Stimulated activated memory B cell treated with anti-CD40 and anti-IgM and Interleukin-4, amounts not matched to agents 10 μg/mL and 1 μg/mL and 100 μg/mL, for 72 hours (primary cell): ENCODE data around the gene ISM2.
"Not testable (repeated sequence)": the region's sequence is repeated elsewhere in the genome, so short reads cannot be mapped to it uniquely, and the experiment has no call there.

Source experiments
- ATAC-seq: fragments of 150-1000 bp; cut with Tn5 transposase; 2 replicates; pipeline ENCODE4 v1.10.0; 2021
- H3K27ac Mint-ChIP-seq: one replicate; pipeline ENCODE4 v1.8.0; 2022; ENCODE audit warnings: mild to moderate bottlenecking, mixed read lengths
- H3K27me3 Mint-ChIP-seq: one replicate; pipeline ENCODE4 v1.8.0; 2022; ENCODE audit warnings: mixed read lengths
- H3K36me3 Mint-ChIP-seq: one replicate; pipeline ENCODE4 v1.8.0; 2022; ENCODE audit warnings: mixed read lengths
- H3K4me1 Mint-ChIP-seq: one replicate; pipeline ENCODE4 v1.8.0; 2022; ENCODE audit warnings: mixed read lengths
- H3K4me3 Mint-ChIP-seq: one replicate; pipeline ENCODE4 v1.8.0; 2022; ENCODE audit warnings: mild to moderate bottlenecking, moderate library complexity, mixed read lengths
- H3K9me3 Mint-ChIP-seq: one replicate; pipeline ENCODE4 v1.8.0; 2022; ENCODE audit warnings: mixed read lengths

ISM2 gene

DNA sequence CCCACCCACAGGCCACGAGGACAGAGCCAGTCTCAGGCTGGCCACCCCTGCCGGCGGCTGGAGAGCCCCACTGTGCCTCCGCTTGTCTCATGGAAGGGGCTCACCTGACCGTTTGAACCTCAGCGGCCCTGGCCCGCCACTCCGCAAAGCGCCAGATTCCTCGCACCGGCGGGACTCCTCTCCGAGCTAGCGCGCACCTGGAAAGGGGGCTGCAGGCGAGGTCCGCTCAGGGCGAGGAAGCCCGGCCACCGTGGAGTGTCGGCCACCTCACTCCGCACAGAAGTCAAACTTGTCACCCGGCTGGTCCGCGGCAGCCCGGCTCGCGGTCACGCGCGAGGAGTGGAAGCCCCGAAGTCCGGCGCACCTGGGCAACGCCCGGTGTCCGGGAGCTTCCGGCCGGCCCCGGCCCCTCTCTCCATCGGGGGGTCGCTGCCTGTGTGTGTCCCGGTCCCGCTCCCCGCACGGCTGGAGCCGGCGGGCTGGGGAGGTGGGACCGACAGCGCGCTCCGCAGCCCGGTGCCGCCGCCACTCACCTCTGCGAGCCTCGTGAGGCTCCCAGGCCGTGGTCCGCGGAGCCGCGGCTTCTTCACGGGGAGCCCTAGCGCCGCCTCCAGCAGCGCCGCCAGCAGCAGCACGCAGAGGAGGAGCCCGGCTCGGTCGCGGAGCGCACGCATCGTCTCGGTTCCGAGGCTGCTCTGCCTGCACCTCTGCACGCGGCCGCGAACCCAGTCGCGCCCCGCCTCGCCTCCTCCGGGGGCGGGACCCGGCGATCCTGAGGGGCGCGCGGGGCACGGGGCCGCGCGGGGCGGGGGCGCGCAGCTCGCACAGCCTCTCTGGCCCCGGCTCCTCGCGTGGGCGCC is at the start of gene ISM2:
Gene ISM2 (minus strand): TSS at position 697 of the 860 bp plus-strand sequence. CDS start 23 bp downstream, at position 674.
- no peaks in the 10 kb centered on the region for H3K36me3 Mint-ChIP-seq
- H3K4me3 Mint-ChIP-seq, result peak within 1 kb of the TSS; percentile 68
- H3K9me3 Mint-ChIP-seq, result peaks cover 3% of the 10 kb centered on the region
- peaks cover 26% of the 10 kb centered on the region for H3K4me1 Mint-ChIP-seq
- H3K27ac Mint-ChIP-seq, result no peak within 1 kb of the TSS
- peaks cover 44% of the 10 kb centered on the region for H3K27me3 Mint-ChIP-seq
- ATAC-seq, result peak; percentile 78

DNA sequence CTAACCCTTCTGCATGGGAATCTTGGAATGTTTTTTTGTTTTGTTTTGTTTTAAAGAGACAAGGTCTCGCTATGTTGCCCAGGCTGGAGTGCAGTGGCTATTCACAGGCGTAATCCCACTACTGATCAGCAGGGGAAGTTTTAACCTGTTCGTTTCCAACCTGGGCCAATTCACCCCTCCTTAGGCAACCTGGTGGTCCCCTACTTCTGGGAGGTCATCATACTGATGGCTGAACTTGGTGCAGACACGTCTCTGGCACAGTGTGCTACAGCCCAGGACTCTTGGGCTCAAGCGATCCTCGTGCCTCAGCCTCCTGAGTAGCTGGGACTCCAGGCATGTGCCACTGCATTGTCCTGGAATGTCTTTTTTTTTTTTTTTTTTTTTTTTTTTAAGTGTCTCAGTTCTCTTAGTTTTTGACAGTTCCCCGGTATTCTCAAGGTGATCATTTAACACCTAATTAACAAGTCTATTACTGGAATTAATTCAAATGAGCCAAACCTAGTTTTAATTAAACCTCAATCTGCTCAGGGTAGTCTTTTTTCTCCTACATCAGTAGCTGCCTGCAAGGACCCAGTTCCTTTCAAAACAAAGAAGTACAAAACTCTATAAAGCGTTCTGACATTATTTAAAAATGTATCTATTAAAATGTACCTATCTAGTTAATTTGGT is 49.0 kb upstream of the ISM2 start:
- no peak for ATAC-seq
- peaks cover 11% of the 10 kb centered on the region for H3K4me1 Mint-ChIP-seq
- no peak overlapping the region for H3K4me3 Mint-ChIP-seq
- no peak overlapping the region for H3K27ac Mint-ChIP-seq
- no peaks in the 10 kb centered on the region for H3K27me3 Mint-ChIP-seq
- no peaks in the 10 kb centered on the region for H3K9me3 Mint-ChIP-seq
- peaks cover 35% of the 10 kb centered on the region for H3K36me3 Mint-ChIP-seq

DNA sequence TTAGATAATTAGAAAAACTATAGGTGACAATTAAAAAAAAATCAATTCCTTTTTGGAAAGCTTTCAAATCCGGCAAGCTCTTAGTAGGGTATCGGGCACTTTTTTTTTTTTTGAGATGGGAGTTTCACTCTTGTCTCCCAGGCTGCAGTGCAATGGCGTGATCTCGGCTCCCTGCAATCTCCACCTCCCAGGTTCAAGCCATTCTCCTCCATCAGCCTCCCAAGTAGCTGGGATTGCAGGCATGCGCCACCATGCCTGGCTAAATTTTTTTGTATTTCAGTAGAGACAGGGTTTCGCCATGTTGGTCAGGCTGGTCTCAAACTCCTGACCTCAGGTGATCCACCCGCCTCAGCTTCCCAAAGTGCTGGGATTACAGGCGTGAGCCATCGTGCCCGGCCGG is 46.6 kb upstream of the ISM2 start:
- H3K27me3 Mint-ChIP-seq, H3K9me3 Mint-ChIP-seq, H3K4me3 Mint-ChIP-seq, ATAC-seq: not testable (repeated sequence)
- Mint-ChIP-seq H3K36me3 (peaks cover 30% of the 10 kb centered on the region), H3K27ac (peak overlapping the region; percentile 51), H3K4me1 (peaks cover 24% of the 10 kb centered on the region)

DNA sequence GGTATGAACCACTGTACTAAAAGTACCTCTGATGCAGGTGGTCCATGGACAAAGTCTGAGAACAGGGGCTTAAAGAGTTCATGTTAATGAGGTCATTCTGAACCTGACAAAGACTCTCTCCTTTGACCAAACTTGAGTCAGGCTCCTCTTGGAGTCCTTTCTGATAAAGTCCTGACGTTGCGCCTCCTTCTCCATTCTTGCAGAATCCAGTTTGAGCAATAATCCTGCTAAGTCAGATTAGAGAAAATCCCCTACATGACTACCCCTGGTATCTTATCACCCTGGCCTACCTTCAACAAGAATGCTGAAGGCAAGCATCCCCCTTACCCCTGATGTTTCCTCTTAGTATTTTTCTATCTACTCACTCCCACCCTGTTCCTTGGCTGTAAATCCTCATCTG is 46.0 kb upstream of the ISM2 start:
- Mint-ChIP-seq H3K4me3 (no peak overlapping the region), H3K27me3 (no peaks in the 10 kb centered on the region), H3K36me3 (peaks cover 29% of the 10 kb centered on the region), H3K9me3 (no peaks in the 10 kb centered on the region), H3K4me1 (peaks cover 24% of the 10 kb centered on the region), H3K27ac (peak overlapping the region; percentile 51)
- ATAC-seq, result no peak

DNA sequence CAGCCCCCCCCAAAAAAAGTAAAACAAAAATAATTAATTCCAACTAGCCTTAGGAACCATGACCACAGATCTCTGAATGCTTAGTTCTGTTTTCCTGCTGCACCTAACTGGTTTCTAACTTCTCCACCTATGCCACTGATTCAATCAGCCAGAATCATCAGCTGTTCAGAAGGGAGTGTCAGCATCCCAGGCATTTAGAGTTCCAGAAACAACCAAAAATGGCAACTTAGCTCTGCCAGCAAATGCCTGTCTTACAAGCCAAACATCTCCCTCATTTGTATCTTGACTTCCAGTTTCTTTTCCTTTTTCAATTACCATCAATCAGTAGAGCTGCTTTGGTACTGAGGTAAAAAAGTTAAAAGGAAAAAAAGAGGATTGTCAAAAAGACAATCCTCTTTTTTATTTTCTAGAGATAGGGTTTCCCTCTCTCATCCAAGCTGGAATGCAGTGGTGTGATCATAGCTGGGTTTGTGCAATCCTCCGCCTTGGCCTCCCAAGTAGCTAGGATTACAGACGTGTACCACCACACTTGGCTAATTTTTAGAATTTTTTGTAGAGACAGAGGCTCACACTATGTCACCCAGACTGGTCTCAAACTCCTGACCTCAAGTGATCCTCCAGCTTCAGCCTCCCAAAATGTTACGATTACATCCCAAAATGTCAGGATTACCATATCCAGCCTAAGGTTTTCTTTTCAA is 45.2 kb upstream of the ISM2 start:
- H3K4me1 Mint-ChIP-seq, result peaks cover 24% of the 10 kb centered on the region
- no peak overlapping the region for H3K4me3 Mint-ChIP-seq
- no peaks in the 10 kb centered on the region for H3K9me3 Mint-ChIP-seq
- peaks cover 29% of the 10 kb centered on the region for H3K36me3 Mint-ChIP-seq
- ATAC-seq, result no peak
- H3K27me3 Mint-ChIP-seq, result no peaks in the 10 kb centered on the region
- H3K27ac Mint-ChIP-seq, result no peak overlapping the region

DNA sequence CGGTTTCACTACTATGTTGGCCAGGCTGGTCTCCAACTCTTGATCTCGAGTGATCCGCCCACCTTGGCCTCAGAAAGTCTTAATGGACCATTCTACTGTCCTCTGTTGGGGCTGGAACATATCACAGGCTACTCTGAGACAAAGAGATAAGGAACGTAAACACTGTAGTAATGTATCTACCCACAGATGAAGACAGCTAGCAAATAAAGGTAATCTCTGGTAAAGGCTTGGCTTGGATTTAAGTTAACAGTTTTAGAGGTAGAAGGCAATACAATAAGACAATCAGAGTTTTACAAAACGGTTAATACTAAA is 44.6 kb upstream of the ISM2 start:
- no peaks in the 10 kb centered on the region for H3K9me3 Mint-ChIP-seq
- peaks cover 24% of the 10 kb centered on the region for H3K4me1 Mint-ChIP-seq
- peak overlapping the region; percentile 78 for H3K27ac Mint-ChIP-seq
- H3K27me3 Mint-ChIP-seq, result no peaks in the 10 kb centered on the region
- no peak for ATAC-seq
- no peak overlapping the region for H3K4me3 Mint-ChIP-seq
- peaks cover 24% of the 10 kb centered on the region for H3K36me3 Mint-ChIP-seq

DNA sequence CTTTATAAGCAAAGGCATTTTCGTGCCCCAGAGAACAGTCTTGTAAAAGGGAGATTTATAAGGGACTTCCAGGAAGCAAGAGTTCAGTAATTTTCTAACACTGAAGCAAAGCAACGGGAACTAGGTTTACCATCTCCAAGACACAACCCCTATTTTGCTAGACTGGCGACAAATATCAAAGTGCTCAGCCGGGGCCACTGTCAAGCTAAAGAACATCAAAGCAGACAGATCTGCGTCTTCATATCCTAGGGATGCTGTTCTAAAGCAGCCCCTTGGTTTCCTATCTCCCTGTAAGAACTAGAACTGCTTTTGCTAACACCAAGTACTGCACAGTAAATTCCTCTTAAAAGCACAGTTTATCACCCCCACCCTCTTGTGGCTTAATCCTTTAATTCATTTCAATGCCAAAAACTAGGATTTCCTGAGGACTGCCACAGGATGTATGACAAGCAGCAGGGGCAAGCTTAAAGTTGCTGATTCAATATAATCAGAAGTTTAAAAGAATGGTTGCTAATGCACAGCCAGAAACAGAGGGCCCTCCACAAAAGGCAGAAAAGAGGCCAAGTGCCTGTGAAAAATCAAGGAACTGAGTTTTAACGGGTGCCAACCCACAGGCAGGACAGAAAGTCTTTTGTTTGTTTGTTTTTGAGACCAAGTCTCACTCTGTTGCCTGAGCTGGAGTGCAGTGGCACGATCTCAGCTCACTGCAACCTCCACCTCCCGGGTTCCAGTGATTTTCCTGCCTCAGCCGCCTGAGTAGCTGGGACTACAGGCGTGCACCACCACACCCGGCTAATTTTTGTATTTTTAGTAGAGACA is 44.0 kb upstream of the ISM2 start:
- H3K27ac Mint-ChIP-seq, result peak overlapping the region; percentile 78
- ATAC-seq, result peak; percentile 36
- H3K4me1 Mint-ChIP-seq, result peaks cover 24% of the 10 kb centered on the region
- peaks cover 29% of the 10 kb centered on the region for H3K36me3 Mint-ChIP-seq
- H3K27me3 Mint-ChIP-seq, result no peaks in the 10 kb centered on the region
- no peaks in the 10 kb centered on the region for H3K9me3 Mint-ChIP-seq
- no peak overlapping the region for H3K4me3 Mint-ChIP-seq

DNA sequence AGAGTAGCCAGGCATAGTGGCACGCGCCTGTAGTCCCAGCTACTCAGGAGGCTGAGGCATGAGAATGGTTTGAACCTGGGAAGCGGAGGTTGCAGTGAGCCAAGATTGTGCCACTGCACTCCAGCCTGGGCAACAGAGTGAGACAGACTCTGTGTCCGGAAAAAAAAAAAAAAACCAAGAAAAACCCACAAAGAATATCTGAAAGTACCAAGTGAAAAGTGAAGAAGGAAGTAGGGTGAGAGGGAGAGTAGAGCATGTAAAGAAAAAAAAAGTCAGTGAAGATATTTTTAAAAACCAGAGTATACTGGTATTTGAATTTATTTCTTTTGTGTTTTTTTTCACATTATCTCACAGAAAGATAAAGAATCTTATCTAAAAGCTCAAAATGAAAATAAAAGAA is 43.3 kb upstream of the ISM2 start:
- Mint-ChIP-seq H3K36me3 (peaks cover 30% of the 10 kb centered on the region), H3K27ac (peak overlapping the region; percentile 78), H3K9me3 (no peaks in the 10 kb centered on the region), H3K27me3 (no peaks in the 10 kb centered on the region), H3K4me1 (peaks cover 24% of the 10 kb centered on the region), H3K4me3 (peak overlapping the region; percentile 67)
- ATAC-seq, result peak; percentile 82

DNA sequence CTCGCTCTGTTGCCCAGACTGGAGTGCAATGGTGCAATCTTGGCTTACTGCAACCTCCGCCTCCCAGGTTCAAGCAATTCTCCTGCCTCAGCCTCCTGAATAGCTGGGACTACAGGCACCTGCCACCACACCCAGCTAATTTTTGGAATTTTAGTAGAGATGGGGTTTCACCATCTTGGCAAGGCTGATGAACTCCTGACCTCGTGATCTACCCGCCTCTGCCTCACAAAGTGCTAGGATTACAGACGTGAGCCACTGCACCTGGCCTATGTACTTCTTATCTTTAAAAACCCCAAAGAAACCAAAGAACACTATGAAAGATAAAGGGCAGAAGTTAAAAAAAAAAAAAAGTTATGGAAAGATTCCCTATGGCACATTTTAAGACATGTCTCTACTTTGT is 38.3 kb upstream of the ISM2 start:
- not testable (repeated sequence) for H3K9me3 Mint-ChIP-seq, H3K27ac Mint-ChIP-seq, H3K27me3 Mint-ChIP-seq, H3K4me3 Mint-ChIP-seq, H3K4me1 Mint-ChIP-seq, ATAC-seq
- H3K36me3 Mint-ChIP-seq, result peaks cover 37% of the 10 kb centered on the region

DNA sequence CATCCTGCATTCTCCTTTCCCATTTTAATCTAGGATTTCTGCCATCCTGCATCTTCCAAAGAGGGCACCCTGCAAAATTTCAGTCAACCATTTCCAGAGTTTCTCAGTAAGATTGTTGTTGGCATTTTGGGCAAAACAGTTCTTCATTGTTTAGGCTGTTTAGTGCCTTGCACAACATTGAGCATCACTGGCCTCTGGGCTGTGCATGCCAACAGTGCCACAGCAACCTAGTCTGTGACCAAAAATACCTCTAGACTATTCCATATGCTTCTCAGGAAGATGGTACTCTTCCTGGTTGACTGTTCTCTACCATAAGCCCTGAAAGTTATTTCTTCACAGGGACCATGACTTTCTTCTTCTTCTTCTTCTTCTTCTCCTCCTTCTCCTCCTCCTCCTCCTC is 32.5 kb upstream of the ISM2 start:
- Mint-ChIP-seq H3K27me3 (no peaks in the 10 kb centered on the region), H3K4me1 (no peaks in the 10 kb centered on the region), H3K9me3 (no peaks in the 10 kb centered on the region), H3K4me3 (no peak overlapping the region), H3K27ac (no peak overlapping the region), H3K36me3 (peaks cover 43% of the 10 kb centered on the region)
- ATAC-seq, result no peak

DNA sequence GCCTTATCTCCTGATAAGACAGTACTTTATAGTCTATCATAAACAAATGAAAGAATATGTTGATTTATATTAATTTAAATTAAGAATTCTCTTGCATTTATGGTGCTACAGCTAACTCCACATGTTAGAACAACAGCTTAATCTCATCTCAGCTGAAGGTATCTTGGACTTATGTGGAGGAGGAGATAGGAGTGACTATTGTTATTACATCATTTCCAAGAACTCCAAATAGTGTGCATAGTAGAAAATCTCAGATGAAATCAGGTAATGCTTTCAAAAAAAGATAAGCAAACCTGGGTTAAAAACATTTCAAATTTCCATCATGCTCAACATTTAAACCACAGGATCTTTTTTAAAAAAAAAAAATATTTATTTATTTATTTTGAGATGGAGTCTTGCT is 31.3 kb upstream of the ISM2 start:
- H3K27me3 Mint-ChIP-seq, result no peaks in the 10 kb centered on the region
- no peak overlapping the region for H3K4me3 Mint-ChIP-seq
- H3K4me1 Mint-ChIP-seq, result no peaks in the 10 kb centered on the region
- no peaks in the 10 kb centered on the region for H3K9me3 Mint-ChIP-seq
- H3K36me3 Mint-ChIP-seq, result peaks cover 32% of the 10 kb centered on the region
- H3K27ac Mint-ChIP-seq, result no peak overlapping the region
- ATAC-seq, result no peak

DNA sequence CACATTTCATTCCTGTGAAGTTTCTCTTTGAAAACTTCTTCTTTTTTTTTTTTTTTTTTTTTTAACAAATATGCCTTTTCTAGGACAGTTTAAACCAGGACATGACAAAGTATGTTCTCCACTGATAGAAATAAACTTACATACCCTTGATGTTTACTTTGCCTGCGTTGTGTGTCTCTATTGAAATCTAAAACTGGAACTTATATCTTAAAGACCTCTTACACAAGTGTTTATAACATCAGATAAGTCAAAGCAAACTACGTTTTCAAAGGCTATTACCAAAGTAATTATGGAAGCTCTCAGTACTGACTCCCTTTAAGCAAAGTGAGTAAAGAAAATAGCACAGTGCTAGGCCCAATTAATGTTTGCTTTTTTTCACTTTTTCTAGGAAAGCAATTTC is 30.6 kb upstream of the ISM2 start:
- no peaks in the 10 kb centered on the region for H3K27me3 Mint-ChIP-seq
- no peak for ATAC-seq
- H3K4me1 Mint-ChIP-seq, result no peaks in the 10 kb centered on the region
- peaks cover 31% of the 10 kb centered on the region for H3K36me3 Mint-ChIP-seq
- H3K9me3 Mint-ChIP-seq, result no peaks in the 10 kb centered on the region
- H3K27ac Mint-ChIP-seq, result no peak overlapping the region
- no peak overlapping the region for H3K4me3 Mint-ChIP-seq

DNA sequence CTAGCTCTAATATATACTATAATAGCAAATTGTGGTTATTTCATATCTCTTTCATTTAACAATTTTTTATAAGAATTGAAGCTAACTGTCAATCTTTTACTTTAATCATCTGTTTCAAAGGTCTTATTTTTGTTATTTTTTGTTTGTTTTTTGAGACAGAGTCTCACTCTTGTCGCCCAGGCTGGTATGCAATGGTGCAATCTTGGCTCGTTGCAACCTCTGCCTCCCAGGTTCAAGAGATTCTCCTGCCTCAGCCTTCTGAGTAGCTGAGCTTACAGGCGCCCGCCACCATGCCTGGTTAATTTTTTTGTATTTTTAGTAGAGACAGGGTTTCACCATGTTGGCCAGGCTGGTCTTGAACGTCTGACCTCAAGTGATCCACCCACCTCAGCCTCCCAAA is 30.1 kb upstream of the ISM2 start:
- H3K27me3 Mint-ChIP-seq, H3K4me1 Mint-ChIP-seq, ATAC-seq, H3K27ac Mint-ChIP-seq, H3K4me3 Mint-ChIP-seq, H3K9me3 Mint-ChIP-seq: not testable (repeated sequence)
- H3K36me3 Mint-ChIP-seq, result peaks cover 31% of the 10 kb centered on the region

DNA sequence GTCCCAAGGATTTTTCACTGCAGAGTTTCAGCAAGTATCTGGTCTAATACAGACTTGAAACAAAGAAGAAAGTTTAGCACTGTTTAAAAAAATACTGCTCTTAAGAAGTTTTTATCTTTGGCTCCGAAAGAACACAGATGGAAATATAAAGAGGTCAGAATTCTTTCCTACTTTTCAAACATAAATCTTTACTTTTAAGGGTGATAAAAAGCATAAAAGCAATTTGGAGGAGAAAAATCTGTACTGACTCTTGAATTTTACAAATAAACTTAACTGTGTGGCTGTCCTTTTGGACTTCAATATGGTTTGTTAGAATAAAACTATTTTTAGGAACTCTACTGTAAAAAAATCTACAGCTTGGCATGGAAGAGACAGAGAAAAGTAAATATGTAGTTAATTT is 27.6 kb upstream of the ISM2 start:
- Mint-ChIP-seq H3K27ac (no peak overlapping the region), H3K4me1 (no peaks in the 10 kb centered on the region), H3K4me3 (no peak overlapping the region), H3K36me3 (peaks cover 43% of the 10 kb centered on the region), H3K9me3 (no peaks in the 10 kb centered on the region), H3K27me3 (no peaks in the 10 kb centered on the region)
- ATAC-seq, result no peak

DNA sequence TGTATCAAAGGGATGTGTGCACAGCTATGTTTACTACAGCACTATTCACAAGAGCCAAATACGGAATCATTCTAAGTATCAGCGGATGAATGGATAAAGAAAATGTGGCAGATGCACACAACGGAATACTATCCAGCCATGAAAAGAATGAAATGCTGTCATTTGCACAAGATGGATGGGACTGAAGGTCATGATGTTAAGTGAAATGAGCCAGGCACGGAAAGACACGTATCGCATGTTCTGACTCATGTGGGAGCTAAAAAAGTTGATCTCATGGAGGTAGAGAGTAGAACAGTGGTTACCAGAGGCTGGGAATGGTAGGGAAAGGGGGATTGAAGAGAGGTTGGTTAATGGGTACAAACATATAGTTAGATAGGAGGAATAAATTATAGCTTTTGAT is 25.9 kb upstream of the ISM2 start:
- H3K4me3 Mint-ChIP-seq, result no peak overlapping the region
- H3K27ac Mint-ChIP-seq, result no peak overlapping the region
- peaks cover 51% of the 10 kb centered on the region for H3K36me3 Mint-ChIP-seq
- no peaks in the 10 kb centered on the region for H3K27me3 Mint-ChIP-seq
- no peak for ATAC-seq
- no peaks in the 10 kb centered on the region for H3K9me3 Mint-ChIP-seq
- no peaks in the 10 kb centered on the region for H3K4me1 Mint-ChIP-seq
